HG02884 (cell line): Measurements from ENCODE around the gene PTPN6.
A peak's percentile ranks its signal among the peaks of the same experiment; 100 is the strongest.

Experiments used
- ATAC-seq: cut with Tn5 transposase; IDR thresholded peaks from one replicate; pipeline ENCODE4 v1.9.1; 2021; ENCODE audit warnings: mild to moderate bottlenecking, moderate library complexity; ENCODE audit not compliant: unreplicated experiment

Gene PTPN6

DNA sequence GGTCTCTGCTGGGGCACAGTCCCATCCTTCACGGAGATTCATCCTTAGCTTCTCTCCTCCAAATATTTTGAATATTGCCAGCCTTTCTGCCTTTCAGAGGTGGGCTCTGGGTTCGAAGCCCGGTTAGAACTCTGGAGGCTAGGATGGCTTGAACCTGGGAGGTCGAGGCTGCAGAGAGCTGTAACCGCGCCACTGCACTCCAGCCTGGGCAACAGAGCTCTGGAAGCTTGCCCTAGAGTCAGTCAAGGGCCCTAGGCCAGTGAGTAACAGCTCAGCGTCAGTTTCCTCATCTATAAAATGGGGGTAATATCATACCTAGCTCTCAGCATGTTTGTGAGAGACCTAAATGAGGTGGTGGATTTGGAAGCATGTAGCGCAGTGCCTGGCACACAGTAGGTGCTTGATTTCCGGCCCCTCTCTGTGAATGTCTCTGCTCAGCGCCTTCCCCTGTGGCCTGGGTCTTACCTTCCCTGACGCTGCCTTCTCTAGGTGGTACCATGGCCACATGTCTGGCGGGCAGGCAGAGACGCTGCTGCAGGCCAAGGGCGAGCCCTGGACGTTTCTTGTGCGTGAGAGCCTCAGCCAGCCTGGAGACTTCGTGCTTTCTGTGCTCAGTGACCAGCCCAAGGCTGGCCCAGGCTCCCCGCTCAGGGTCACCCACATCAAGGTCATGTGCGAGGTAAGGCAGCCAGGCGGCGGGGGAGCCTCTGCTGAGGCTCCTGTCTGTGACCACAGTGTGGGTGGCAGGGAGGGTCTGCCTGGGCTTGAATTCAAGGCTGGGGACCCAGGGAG is 3.4 kb downstream of the PTPN6 start:
- no peak for ATAC-seq

DNA sequence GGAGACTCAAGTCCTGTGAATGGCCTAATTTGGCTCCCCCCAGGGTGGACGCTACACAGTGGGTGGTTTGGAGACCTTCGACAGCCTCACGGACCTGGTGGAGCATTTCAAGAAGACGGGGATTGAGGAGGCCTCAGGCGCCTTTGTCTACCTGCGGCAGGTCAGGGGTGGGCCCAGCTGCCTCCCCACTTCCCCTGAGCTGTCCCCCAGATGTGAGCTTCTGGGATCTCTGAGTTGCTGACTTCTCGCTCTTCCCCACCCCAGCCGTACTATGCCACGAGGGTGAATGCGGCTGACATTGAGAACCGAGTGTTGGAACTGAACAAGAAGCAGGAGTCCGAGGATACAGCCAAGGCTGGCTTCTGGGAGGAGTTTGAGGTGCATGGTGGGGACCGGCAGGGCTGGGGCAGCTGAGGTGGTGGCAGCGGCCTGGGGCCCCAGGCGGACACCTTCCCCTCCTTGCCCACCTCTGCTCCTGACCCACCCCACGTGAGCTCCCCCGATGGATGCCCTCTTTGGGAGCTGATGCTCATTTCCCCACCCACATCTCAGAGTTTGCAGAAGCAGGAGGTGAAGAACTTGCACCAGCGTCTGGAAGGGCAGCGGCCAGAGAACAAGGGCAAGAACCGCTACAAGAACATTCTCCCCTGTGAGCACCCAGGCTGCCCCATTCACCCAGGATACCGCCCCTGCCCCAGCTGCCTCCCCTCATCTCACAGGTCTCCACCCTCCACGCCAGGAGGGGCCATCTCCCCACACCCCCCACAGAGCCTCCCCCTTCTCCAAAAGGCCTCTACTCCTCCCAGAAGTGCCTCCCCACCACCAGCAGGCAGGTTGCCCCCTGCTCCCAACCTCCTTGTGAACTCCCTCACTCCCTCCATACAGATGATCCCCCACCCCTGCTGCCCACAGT is 4.2 kb downstream of the PTPN6 start:
- ATAC-seq: no peak

DNA sequence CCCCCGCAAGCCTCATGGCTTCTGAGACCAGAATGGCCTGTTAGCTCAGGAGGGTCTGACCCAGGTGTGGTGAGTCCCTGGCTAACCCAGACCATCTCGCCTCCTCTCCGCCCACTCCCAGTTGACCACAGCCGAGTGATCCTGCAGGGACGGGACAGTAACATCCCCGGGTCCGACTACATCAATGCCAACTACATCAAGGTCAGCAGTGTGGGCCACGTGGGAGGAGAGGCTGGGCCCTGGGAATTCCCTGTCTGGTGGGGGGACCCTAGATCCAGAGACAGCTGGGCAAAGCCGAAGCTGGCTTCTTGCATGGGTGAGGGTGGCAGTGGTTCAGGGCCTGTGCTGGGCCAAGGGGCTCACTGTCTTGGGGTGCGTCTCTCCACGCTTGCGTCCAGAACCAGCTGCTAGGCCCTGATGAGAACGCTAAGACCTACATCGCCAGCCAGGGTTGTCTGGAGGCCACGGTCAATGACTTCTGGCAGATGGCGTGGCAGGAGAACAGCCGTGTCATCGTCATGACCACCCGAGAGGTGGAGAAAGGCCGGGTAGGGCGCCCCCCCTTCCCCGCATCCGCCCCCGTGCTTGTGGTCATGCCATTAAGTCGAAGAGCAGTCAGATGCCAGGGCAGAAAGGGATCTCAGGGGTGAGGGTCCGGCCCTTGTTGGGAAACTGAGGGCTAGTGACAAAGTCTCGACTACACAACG is 5.0 kb downstream of the PTPN6 start:
- ATAC-seq: no peak

DNA sequence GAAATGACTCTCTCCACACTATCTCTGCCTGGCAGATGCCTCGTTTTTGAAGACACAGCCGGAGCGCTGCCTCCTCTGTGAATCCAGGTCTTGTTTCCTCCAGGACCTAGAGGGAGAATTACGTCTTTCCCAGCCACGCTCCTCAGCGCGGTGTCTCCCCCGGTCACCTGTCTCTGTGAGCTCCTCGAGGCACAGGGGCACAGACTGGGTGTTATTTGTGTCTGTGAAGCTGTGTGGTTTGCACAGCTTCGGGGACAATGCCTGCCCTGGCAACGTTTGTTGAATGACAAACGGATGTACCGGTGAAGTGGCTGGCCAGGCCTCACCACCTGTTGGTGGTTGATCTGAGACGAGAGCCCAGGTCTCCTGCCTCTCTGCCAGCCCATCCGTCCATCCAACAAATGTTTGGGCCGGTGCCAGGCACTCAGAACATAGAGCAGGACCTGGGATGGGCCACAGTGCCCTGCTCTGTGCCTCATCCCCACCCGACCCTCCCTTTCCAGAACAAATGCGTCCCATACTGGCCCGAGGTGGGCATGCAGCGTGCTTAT is 6.1 kb downstream of the PTPN6 start:
- no peak for ATAC-seq

DNA sequence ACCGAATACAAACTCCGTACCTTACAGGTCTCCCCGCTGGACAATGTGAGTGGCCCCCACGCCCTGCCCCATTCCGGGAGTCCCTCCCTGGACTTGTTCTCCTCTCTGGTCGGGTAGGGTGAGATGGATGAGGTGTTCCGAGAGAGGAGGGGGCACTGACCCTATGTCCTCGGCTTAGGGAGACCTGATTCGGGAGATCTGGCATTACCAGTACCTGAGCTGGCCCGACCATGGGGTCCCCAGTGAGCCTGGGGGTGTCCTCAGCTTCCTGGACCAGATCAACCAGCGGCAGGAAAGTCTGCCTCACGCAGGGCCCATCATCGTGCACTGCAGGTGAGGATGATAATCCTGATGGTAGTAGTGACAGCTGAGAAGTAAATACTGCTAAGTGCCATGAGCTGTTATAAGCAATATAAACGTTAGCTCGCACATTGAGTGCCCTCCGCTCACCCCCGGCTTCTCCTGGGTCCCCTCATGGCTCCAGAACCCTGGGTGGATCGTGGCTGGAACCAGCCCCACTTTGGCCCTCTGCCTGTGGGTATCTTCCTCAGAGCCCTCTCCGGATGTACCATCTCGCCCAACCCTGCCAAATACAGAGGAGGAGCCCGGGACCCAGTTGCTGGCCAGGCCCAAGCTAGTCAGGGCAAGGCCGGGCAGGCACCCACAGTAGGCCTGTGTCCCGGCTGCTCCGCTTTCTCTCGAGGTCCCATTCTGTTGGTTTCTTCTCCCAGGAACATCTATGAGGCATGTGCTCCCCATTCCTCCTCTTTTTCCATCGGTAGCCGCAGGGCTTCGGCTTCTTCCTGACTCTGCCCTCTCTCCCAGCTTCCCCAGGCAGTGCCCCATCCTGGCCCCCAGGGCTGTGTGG is 6.8 kb downstream of the PTPN6 start:
- no peak for ATAC-seq

DNA sequence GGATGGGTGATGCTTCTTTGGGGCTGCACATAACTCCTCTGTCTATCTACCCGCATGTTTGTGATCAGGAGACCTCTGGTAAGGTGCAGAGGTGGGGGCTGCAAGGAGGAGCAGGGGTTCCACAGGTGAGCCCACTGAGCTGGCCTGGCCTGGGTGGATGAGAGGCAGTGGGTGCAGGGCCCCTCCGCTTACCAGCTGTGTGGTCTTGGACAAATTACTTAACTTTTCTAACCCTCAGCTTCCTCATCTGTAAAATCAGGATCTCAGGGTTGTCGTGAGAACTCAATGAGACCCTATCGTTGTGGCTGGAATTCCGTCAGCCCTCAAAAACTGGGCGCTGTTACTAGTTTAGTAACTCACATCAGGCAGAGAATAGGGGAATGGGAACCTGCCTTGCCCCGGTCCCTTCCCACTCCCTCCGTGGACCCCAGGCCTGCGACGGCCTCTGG is 7.5 kb downstream of the PTPN6 start:
- ATAC-seq: no peak

DNA sequence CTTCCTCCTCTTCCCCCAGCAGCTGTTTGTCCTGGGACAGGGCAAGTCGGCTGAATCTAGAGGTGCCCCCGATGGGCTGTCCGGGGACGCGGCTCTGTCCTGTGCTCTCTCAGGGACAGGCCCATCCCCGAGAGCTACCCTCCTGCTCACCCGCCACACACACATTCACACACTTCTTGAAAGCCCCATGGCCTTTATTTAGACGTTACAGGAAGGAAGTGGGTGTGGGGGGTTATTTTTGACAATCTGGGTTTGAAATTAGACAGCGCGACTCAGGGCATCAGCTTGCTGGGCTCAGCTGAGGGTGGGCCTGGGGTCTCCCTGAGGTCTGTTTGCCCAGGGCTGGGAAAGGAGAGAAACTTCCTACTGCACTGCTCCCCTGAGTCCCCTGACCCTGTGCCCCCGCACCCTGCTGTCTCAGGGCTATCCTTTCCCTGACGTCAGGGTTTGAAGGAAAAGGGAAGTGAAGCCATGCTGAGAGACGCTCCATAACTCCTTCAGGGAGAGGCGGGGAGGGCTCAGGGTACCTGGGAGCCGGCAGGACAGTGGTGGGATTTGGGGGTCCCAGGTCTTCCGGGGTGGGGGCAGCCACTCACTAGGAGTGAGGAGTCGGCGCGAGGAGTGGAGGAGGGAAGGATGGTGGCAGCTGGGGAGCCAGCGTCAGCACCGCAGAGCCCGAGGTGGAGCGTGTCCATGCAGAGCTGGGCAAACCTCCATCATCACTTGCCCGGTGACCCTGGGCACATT is 8.1 kb downstream of the PTPN6 start:
- peak; percentile 51 for ATAC-seq

DNA sequence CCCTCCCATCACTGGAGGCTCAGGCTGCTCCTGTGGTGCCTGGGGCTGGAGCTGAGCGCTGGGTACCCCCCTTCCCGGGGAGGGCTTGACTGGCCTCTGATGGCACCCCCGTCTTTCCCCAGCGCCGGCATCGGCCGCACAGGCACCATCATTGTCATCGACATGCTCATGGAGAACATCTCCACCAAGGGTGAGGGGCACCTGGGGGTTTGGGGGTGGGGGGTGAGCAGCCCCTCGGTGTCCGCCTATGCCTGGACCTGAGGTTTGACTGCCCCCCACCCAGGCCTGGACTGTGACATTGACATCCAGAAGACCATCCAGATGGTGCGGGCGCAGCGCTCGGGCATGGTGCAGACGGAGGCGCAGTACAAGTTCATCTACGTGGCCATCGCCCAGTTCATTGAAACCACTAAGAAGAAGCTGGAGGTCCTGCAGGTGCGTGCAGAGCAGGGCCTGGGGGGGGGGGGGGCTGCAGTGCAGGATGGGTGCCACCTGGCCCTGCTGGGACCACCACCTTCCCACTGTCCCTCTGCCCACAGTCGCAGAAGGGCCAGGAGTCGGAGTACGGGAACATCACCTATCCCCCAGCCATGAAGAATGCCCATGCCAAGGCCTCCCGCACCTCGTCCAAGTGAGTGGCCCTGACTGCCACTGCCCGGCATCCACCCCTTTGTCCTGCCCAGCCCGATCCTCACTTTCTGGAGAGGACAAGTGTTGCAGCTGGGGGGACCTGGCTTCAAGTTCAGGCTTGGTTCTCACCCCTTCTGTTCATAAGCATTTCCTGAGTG is 8.8 kb downstream of the PTPN6 start:
- no peak for ATAC-seq

DNA sequence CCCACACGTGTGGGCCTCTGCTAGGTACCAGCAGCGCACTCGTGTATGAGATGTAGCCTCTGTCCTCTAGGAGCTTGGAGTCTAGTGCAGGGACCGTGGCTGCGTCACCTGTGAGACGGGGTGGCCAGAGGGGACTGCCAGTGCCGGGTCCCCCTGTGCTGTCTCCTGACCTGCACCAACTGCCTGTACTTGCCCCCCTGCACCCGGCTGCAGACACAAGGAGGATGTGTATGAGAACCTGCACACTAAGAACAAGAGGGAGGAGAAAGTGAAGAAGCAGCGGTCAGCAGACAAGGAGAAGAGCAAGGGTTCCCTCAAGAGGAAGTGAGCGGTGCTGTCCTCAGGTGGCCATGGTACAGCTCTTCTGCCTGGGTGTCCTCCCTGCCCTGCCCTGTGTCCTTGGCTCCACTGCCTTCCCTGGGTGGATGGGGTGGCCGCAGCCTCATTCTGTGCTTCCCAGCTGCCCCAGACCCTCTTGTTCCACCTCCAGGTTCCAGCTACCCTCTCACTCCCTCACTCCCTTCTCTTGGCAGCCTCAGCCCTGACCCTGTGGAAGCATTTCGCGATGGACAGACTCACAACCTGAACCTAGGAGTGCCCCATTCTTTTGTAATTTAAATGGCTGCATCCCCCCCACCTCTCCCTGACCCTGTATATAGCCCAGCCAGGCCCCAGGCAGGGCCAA is 9.6 kb downstream of the PTPN6 start:
- no peak for ATAC-seq

DNA sequence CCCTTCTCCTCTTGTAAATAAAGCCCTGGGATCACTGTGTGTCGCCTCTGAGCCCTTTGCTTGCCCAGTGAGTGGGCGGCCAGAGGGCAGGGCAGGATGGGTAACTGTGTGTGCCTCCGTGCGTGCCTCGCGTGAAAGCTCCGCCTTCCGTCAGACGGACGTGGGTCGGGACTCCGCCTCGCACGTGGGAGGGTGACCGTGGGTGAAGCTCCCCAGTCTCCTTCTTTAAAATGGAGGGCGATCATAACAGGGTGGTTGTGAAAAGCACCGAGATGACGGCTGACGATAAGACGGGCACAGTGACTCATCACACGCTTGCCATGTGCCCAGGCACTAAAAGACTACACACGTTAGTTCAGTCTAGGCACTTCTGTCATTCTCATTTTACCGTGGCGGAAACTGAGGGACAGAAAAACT is 10.1 kb downstream of the PTPN6 start:
- no peak for ATAC-seq

DNA sequence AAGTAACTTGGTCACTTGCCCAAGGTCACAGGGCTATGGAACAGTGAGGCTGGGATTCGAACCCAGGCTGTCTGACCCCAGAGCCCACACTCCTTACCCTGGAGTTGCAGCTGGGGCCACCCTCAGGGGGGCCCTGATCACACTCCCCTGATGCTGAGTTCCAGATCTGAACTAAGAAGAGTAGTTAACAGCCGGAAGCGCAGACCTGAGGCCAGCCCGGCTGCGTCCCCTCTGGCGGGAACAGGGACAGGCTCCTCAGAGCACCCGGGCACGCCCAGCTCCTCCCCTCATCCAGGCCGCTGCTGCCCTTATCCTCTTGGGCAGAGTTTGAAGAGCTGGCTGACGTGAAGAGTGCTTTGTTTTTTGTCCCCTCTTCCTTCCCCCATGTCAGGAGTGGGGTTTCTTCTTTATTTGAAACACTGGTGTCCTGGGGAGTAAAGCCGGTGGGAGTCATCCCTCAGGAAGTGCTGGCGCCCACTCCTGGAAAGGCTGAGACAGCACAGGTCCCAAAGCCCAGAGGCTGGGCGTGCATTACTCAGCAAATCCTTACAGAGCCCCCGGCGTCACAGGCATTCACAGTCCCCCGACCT is 10.6 kb downstream of the PTPN6 start:
- no peak for ATAC-seq

DNA sequence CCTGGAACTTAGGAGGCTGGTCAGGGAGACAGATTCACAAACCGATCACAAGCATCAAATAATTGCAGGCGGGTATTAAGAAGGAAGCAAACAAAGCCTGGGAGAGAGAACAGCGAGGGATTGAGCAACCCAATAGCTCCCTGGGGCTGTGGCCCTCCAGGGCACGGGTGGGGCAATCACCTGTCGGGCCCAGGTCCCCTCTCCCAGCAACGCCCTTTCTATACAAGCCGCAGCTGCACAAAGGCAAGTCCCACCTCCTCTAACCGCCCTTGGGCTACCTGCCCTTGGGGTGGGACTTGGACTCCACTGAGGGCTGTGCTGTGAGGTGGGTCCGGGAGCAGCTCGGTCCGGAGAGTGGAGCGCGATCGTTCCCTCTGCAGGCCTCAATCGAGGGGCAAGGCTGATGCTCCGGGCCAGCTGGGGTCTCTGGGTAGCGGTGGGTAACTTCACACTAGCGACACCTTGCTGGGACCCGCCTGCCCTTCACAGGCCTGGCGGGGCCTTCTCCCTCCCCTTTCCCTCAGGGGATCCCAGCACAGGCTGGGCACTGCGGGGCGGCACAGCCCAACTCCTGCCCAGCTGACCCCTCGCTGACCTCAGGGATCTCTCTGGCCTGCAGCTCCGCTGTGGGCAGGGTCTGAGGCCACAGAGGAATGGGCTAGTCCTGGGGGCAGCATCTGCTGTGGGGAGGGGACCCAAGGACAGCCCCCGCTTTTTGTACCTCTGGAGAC is 11.3 kb downstream of the PTPN6 start:
- ATAC-seq: no peak

DNA sequence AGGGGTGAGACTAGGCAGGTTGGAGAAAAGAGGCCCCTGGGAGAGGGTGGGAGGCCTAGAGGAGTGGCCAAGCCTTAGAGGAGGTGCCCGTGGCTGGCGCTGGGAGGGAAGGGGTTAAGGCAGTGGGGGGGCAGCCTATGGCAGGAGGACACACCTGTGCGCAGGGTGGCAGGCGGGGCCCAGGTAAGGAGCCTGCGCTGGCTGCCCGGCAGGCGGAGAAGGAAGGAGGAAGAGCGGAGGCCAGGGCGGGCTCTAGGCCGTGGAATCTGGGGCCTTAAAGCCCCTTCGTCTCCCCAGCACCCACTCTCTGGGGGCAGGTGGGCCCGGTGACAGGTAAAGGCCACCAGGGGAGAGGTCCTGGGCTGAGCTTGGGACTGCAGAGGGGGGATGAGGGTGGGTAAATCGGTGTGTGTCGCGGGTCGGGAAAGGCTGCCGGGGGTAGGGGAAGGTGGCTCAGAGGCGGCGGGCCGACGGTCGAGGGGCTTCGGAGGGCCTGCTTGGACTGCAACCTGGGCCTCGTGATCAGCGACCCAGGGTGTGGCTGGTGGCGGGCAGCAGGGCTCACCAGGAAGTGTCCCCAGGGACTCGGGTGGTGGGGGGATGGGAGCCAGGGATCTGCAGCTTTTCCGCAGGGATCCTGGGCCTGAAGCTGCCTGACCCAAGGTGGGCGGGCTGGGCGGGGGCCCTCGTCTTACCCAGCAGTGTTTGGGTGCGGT is 12.0 kb downstream of the PTPN6 start:
- ATAC-seq: no peak

DNA sequence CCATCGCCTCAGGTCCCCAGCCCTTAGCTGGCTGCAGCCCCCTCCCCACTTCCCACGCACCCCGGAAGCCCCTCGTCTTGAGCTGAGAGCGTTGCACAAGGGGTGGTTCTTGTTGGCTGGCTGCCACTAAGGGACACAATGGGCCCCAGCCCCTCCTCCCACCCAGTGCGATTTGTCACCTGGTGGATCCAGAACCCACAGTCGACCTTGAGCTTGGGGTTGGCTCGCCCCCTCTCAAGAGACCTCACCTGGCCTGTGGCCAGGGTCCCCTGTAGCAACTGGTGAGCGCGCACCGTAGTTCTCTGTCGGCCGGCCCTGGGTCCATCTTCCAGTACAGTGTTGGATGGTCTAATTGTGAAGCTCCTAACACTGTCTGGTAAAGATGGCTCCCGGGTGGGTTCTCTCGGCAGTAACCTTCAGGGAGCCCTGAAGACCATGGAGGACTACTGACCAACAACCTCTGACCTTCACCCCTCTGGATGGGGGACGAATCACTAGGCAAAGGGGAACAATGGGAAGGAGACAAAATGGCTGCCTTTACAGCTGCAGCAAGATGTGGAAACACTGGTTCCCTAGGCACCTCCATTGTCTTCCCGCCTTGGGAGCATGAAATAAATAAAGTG is 12.7 kb downstream of the PTPN6 start:
- ATAC-seq: no peak

DNA sequence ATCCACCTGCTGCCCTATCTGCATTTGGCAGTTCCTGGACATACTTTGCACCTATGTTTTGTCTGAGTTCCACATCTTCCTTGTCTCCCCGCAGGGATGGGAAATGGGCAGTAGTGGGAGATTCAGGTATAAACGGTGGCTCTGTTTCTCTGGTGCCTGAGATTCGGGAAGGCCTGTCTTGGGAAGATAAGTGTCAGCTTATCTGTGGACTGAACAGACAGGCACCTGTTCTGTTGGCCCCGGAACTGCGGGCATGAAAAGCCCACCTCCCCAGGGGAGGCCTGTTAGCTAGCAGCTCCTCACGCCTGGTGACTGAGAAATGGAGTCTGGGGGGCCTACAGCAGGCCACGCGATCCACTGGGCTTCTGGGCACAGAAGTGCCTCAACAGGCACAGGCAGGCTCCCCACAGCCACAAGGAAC is 13.5 kb downstream of the PTPN6 start:
- ATAC-seq: no peak
